HUES6 (cell line): ENCODE data around the gene CASTOR1.

ENCODE experiments used
- H3K27ac ChIP-seq: 2 replicates; pipeline ENCODE4 v1.7.0; 2013; ENCODE audit warnings: low read depth, mild to moderate bottlenecking, low read length, inconsistent platforms
- H3K27me3 ChIP-seq: 2 replicates; pipeline ENCODE4 v1.6.1; 2013; ENCODE audit warnings: low read length; ENCODE audit not compliant: control insufficient read depth, insufficient read depth
- H3K36me3 ChIP-seq: 2 replicates; pipeline ENCODE4 v1.6.1; 2013; ENCODE audit warnings: low read length; ENCODE audit not compliant: control insufficient read depth, insufficient read depth
- H3K4me1 ChIP-seq: 2 replicates; pipeline ENCODE4 v1.6.1; 2013; ENCODE audit warnings: low read length; ENCODE audit not compliant: control insufficient read depth, insufficient read depth
- H3K4me3 ChIP-seq: 2 replicates; pipeline ENCODE4 v1.5.1; 2013; ENCODE audit warnings: low read depth, low read length
- H3K9ac ChIP-seq: one replicate; pipeline ENCODE4 v1.6.1; 2013; ENCODE audit warnings: mild to moderate bottlenecking, low read length
- H3K9me3 ChIP-seq: 2 replicates; pipeline ENCODE4 v1.6.1; 2013; ENCODE audit warnings: low read depth, low read length; ENCODE audit not compliant: control insufficient read depth, insufficient read depth

CASTOR1 gene

GRCh38 chr22:30318799-30319419 is 29.6 kb upstream of the CASTOR1 start:
- H3K4me3 ChIP-seq, result no peak overlapping the region
- H3K27me3 ChIP-seq, result no peaks in the 10 kb centered on the region
- no peak overlapping the region for H3K27ac ChIP-seq
- peaks cover 7% of the 10 kb centered on the region for H3K4me1 ChIP-seq
- no peaks in the 10 kb centered on the region for H3K36me3 ChIP-seq
- no peaks in the 10 kb centered on the region for H3K9me3 ChIP-seq
- H3K9ac ChIP-seq, result no peak overlapping the region

- Histone ChIP-seq H3K4me1 (peaks cover 7% of the 10 kb centered on the region), H3K27me3 (no peaks in the 10 kb centered on the region), H3K4me3 (no peak overlapping the region), H3K36me3 (no peaks in the 10 kb centered on the region), H3K9ac (no peak overlapping the region), H3K27ac (no peak overlapping the region), H3K9me3 (no peaks in the 10 kb centered on the region)
Measured at GRCh38 chr22:30317778-30318177, 28.5 kb upstream of the CASTOR1 start.

- no peaks in the 10 kb centered on the region for H3K9me3 ChIP-seq
- peaks cover 9% of the 10 kb centered on the region for H3K4me1 ChIP-seq
- no peaks in the 10 kb centered on the region for H3K36me3 ChIP-seq
- no peak overlapping the region for H3K27ac ChIP-seq
- H3K27me3 ChIP-seq, result no peaks in the 10 kb centered on the region
- no peak overlapping the region for H3K4me3 ChIP-seq
- H3K9ac ChIP-seq, result no peak overlapping the region
Measured at GRCh38 chr22:30315962-30316576, 26.8 kb upstream of the CASTOR1 start.

- H3K27me3 ChIP-seq, result no peaks in the 10 kb centered on the region
- H3K36me3 ChIP-seq, result no peaks in the 10 kb centered on the region
- no peaks in the 10 kb centered on the region for H3K9me3 ChIP-seq
- no peak overlapping the region for H3K9ac ChIP-seq
- H3K4me3 ChIP-seq, result no peak overlapping the region
- no peak overlapping the region for H3K27ac ChIP-seq
- peaks cover 18% of the 10 kb centered on the region for H3K4me1 ChIP-seq
Measured at GRCh38 chr22:30314915-30315314, 25.6 kb upstream of the CASTOR1 start.

- no peaks in the 10 kb centered on the region for H3K9me3 ChIP-seq
- H3K27ac ChIP-seq, result no peak overlapping the region
- peaks cover 18% of the 10 kb centered on the region for H3K4me1 ChIP-seq
- H3K27me3 ChIP-seq, result no peaks in the 10 kb centered on the region
- no peak overlapping the region for H3K9ac ChIP-seq
- no peaks in the 10 kb centered on the region for H3K36me3 ChIP-seq
- no peak overlapping the region for H3K4me3 ChIP-seq
Measured at GRCh38 chr22:30313527-30314363, 24.4 kb upstream of the CASTOR1 start.

GRCh38 chr22:30312053-30312452 is 22.7 kb upstream of the CASTOR1 start:
- H3K9ac ChIP-seq, result no peak overlapping the region
- H3K4me1 ChIP-seq, result peaks cover 18% of the 10 kb centered on the region
- H3K4me3 ChIP-seq, result no peak overlapping the region
- no peaks in the 10 kb centered on the region for H3K9me3 ChIP-seq
- H3K36me3 ChIP-seq, result no peaks in the 10 kb centered on the region
- no peaks in the 10 kb centered on the region for H3K27me3 ChIP-seq
- H3K27ac ChIP-seq, result no peak overlapping the region

- H3K9me3 ChIP-seq, result no peaks in the 10 kb centered on the region
- H3K27me3 ChIP-seq, result no peaks in the 10 kb centered on the region
- no peak overlapping the region for H3K4me3 ChIP-seq
- H3K27ac ChIP-seq, result no peak overlapping the region
- H3K9ac ChIP-seq, result peak overlapping the region; percentile 8
- H3K4me1 ChIP-seq, result peaks cover 18% of the 10 kb centered on the region
- H3K36me3 ChIP-seq, result no peaks in the 10 kb centered on the region
Measured at GRCh38 chr22:30310881-30311771, 21.8 kb upstream of the CASTOR1 start.

- no peak overlapping the region for H3K27ac ChIP-seq
- peaks cover 25% of the 10 kb centered on the region for H3K4me1 ChIP-seq
- no peaks in the 10 kb centered on the region for H3K9me3 ChIP-seq
- H3K27me3 ChIP-seq, result no peaks in the 10 kb centered on the region
- H3K4me3 ChIP-seq, result no peak overlapping the region
- no peak overlapping the region for H3K9ac ChIP-seq
- no peaks in the 10 kb centered on the region for H3K36me3 ChIP-seq
Measured at GRCh38 chr22:30309951-30310741, 20.8 kb upstream of the CASTOR1 start.

- Histone ChIP-seq H3K27ac (no peak overlapping the region), H3K4me3 (no peak overlapping the region), H3K9me3 (no peaks in the 10 kb centered on the region), H3K4me1 (peaks cover 26% of the 10 kb centered on the region; the same call in 1 of the 2 replicates), H3K27me3 (no peaks in the 10 kb centered on the region), H3K9ac (no peak overlapping the region), H3K36me3 (no peaks in the 10 kb centered on the region)
Measured at GRCh38 chr22:30308518-30309230, 19.4 kb upstream of the CASTOR1 start.

GRCh38 chr22:30308093-30308492 is 18.8 kb upstream of the CASTOR1 start:
- Histone ChIP-seq H3K4me1 (peaks cover 26% of the 10 kb centered on the region; the same call in 1 of the 2 replicates), H3K9me3 (no peaks in the 10 kb centered on the region), H3K27me3 (no peaks in the 10 kb centered on the region), H3K9ac (no peak overlapping the region), H3K27ac (no peak overlapping the region), H3K4me3 (no peak overlapping the region), H3K36me3 (no peaks in the 10 kb centered on the region)
